ENCODE data around the gene POLR3K. TPM values are rescaled to one million over a fixed set of nuclear protein-coding genes. Genes with fewer than 3 reads are reported as not detected.
"Not testable (repeated sequence)": the region's sequence is repeated elsewhere in the genome, so short reads cannot be mapped to it uniquely, and the experiment has no call there.

POLR3K gene
- total RNA-seq, 1 experiment from 2014 or later = 29.1 TPM

DNA sequence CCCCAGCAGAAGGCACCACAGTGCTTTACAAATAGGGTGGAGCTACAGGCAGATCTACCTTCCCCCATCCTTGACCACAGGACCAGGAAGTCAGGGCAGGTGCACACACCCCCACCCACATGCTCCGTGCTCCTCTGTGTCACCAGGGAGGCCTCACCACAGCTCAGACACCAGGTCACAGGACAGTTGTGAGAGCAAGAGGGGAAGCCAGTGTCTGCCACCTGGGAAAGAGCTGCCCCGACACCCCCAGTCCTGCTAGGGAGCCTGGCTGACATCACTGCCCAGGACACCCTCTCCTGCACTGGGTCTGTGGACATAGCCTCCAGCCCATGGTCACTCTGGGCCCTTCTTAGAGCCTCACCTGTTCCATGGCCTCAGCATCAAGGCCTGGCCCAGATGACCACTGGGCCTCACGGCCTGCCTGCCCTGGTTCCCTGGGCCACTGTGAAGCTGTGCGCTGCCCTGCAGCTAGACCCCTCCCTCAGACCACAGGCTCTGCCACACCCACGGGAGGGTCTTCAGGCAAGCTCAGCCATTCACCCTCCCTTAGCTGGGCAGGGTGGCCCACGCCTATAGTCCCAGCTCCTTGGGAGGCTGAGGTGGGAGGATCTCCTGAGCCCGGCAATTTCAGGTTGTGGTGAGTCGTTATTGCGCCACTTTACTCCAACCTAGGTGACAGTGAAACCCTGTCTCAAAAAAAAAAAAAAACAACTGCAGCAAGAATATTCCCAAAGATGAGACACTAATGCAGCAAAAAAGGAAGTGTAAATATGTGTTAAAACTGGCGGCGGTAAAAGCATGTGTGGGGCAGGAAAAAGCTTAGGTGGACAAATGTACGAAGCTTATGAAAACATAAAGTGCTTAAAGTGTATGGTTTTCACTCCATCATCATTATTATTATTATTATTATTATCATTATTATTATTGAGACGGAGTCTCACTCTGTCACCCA is 14.2 kb downstream of the POLR3K start:
- peaks cover 32% of the 10 kb centered on the region for H3K36me3 Mint-ChIP-seq (ENCODE audit: insufficient read depth, unreplicated experiment)
- no peak overlapping the region for H3K4me3 Mint-ChIP-seq (ENCODE audit: low read depth, unreplicated experiment)
- H3K9me3 Mint-ChIP-seq (ENCODE audit: low read depth, unreplicated experiment) = no peaks in the 10 kb centered on the region
- DNase-seq = peak; percentile 86
- intact Hi-C loops (cut with micrococcal nuclease; ENCODE audit: unreplicated experiment) = no loop called here
- H3K27ac Mint-ChIP-seq (ENCODE audit: unreplicated experiment) = no peak overlapping the region
- H3K27me3 Mint-ChIP-seq (ENCODE audit: unreplicated experiment) = no peaks in the 10 kb centered on the region
- TF ChIP-seq, protein P1, sequence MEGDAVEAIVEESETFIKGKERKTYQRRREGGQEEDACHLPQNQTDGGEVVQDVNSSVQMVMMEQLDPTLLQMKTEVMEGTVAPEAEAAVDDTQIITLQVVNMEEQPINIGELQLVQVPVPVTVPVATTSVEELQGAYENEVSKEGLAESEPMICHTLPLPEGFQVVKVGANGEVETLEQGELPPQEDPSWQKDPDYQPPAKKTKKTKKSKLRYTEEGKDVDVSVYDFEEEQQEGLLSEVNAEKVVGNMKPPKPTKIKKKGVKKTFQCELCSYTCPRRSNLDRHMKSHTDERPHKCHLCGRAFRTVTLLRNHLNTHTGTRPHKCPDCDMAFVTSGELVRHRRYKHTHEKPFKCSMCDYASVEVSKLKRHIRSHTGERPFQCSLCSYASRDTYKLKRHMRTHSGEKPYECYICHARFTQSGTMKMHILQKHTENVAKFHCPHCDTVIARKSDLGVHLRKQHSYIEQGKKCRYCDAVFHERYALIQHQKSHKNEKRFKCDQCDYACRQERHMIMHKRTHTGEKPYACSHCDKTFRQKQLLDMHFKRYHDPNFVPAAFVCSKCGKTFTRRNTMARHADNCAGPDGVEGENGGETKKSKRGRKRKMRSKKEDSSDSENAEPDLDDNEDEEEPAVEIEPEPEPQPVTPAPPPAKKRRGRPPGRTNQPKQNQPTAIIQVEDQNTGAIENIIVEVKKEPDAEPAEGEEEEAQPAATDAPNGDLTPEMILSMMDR (IDR thresholded peaks at IDR 0.05; ENCODE audit: unreplicated experiment) = no peak
- H3K4me1 Mint-ChIP-seq (ENCODE audit: low read depth, unreplicated experiment) = peaks cover 34% of the 10 kb centered on the region
- BruUV-seq (replicated peaks) = no TSS peak
- CTCF ChIA-PET = interaction anchor here (0.7 to 2.2 kb wide), 4 partner anchors 11 to 326 kb away, joined by 3 to 12 read pairs (median 4); partner anchors contain the start of genes POLR3K and SNRNP25

DNA sequence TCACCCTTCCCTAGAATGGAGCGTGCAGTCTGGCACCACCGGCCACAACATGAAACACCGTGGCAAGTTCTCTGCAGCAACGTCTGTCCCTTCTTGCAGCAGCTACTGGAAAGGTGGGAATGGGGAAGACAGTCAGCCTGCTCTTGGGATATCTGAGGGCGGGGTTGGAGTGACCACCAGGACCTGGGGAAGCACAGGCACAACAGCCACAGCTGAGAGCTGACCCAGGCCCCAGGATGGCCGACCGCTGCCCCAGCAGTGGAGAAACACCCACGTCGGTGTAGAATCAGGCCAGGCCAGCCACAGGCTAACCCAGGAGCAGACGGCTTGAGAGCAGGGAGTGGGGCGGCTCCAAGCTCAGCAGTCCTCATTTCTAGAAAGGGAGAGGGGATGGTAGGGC is 15.2 kb downstream of the POLR3K start:
- DNase-seq; intact Hi-C loops (cut with micrococcal nuclease; ENCODE audit: unreplicated experiment); H3K27me3 Mint-ChIP-seq (ENCODE audit: unreplicated experiment); H3K27ac Mint-ChIP-seq (ENCODE audit: unreplicated experiment); H3K4me3 Mint-ChIP-seq (ENCODE audit: low read depth, unreplicated experiment); H3K9me3 Mint-ChIP-seq (ENCODE audit: low read depth, unreplicated experiment); BruUV-seq (replicated peaks): not testable (repeated sequence)
- H3K4me1 Mint-ChIP-seq (ENCODE audit: low read depth, unreplicated experiment) = peaks cover 35% of the 10 kb centered on the region
- H3K36me3 Mint-ChIP-seq (ENCODE audit: insufficient read depth, unreplicated experiment) = peaks cover 25% of the 10 kb centered on the region
- CTCF ChIA-PET = interaction anchor here (1.0 to 2.2 kb wide), 2 partner anchors 15 to 25 kb away, joined by 3 to 12 read pairs; partner anchors contain the start of genes POLR3K and SNRNP25

DNA sequence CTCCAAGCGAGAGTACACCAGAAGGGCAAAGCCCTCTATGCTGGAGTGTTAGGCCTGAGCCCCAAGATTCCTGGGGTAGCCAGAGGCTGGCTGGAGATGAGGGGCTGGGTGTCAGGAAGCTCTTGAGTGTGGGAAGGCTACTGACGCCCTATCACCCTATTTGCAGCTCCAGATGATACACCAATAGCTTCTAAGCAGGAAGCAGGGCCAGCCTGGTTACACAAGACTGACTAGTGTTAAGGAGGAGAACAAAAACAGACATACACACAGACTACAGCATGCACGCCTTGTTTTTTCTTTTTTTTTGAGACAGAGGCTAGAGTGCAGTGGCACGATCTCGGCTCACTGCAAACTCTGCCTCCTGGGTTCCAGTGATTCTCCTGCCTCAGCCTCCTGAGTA is 15.9 kb downstream of the POLR3K start:
- TF ChIP-seq, protein P1 (IDR thresholded peaks at IDR 0.05; ENCODE audit: unreplicated experiment) = no peak
- H3K4me3 Mint-ChIP-seq (ENCODE audit: low read depth, unreplicated experiment) = no peak overlapping the region
- BruUV-seq (replicated peaks) = no TSS peak
- CTCF ChIA-PET = interaction anchor here (2.2 kb wide), 1 partner anchor 16 kb away, joined by 12 read pairs; the partner anchor contains the start of genes POLR3K and SNRNP25
- H3K27ac Mint-ChIP-seq (ENCODE audit: unreplicated experiment) = no peak overlapping the region
- peaks cover 25% of the 10 kb centered on the region for H3K36me3 Mint-ChIP-seq (ENCODE audit: insufficient read depth, unreplicated experiment)
- no peak for DNase-seq
- intact Hi-C loops (cut with micrococcal nuclease; ENCODE audit: unreplicated experiment) = no loop called here
- H3K4me1 Mint-ChIP-seq (ENCODE audit: low read depth, unreplicated experiment) = peaks cover 35% of the 10 kb centered on the region
- no peaks in the 10 kb centered on the region for H3K9me3 Mint-ChIP-seq (ENCODE audit: low read depth, unreplicated experiment)
- no peaks in the 10 kb centered on the region for H3K27me3 Mint-ChIP-seq (ENCODE audit: unreplicated experiment)

DNA sequence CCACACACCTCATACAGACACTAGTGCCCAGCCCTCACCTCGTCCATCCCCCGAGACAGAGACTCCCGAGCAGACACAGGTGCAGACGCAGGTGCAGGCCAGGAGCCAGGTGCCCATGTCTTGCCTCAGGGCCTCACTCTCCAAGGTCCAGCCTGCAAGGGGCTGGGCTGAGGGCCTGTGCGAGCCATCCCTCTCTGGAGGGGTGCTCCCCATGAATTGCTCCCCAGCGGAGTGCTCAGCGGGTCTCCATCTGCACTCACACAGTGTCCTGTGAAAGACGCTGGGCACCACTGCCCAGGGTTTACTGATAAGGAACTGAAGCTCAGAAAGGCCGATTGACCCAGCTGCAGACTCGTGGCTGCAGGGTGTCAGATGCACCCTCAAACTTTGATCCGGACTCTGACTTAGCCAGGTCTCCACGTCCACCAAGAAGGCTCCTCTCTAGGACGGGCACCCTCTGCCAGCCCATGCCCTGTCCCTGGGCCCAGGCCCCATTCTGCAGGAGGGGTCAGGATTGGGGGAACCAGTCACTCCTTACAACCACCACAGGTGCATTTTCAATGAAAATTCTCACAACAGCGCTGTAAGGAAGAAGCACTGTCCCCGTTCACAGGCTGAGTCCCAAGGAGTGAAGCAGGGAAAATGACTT is 16.9 kb downstream of the POLR3K start:
- no peaks in the 10 kb centered on the region for H3K27me3 Mint-ChIP-seq (ENCODE audit: unreplicated experiment)
- peaks cover 26% of the 10 kb centered on the region for H3K4me1 Mint-ChIP-seq (ENCODE audit: low read depth, unreplicated experiment)
- no TSS peak for BruUV-seq (replicated peaks)
- H3K9me3 Mint-ChIP-seq (ENCODE audit: low read depth, unreplicated experiment) = no peaks in the 10 kb centered on the region
- intact Hi-C loops (cut with micrococcal nuclease; ENCODE audit: unreplicated experiment) = no loop called here
- TF ChIP-seq, protein P1 (IDR thresholded peaks at IDR 0.05; ENCODE audit: unreplicated experiment) = no peak
- no peak overlapping the region for H3K27ac Mint-ChIP-seq (ENCODE audit: unreplicated experiment)
- no peak overlapping the region for H3K4me3 Mint-ChIP-seq (ENCODE audit: low read depth, unreplicated experiment)
- CTCF ChIA-PET = no interaction called here
- no peak for DNase-seq
- peaks cover 19% of the 10 kb centered on the region for H3K36me3 Mint-ChIP-seq (ENCODE audit: insufficient read depth, unreplicated experiment)
